Activated CD8-positive, alpha-beta memory T cell treated with anti-CD3 and anti-CD28 coated beads for 4 hours (primary cell): Measurements from ENCODE around the gene LAIR2.
"Not testable (repeated sequence)": the region's sequence is repeated elsewhere in the genome, so short reads cannot be mapped to it uniquely, and the experiment has no call there.

Experiments used
- DNase-seq, 2 donors: peaks; one replicate each; pipeline ENCODE4 v3.0.0-alpha.2; 2020; ENCODE audit warnings: low read depth in 2 of 2

Gene LAIR2

DNA sequence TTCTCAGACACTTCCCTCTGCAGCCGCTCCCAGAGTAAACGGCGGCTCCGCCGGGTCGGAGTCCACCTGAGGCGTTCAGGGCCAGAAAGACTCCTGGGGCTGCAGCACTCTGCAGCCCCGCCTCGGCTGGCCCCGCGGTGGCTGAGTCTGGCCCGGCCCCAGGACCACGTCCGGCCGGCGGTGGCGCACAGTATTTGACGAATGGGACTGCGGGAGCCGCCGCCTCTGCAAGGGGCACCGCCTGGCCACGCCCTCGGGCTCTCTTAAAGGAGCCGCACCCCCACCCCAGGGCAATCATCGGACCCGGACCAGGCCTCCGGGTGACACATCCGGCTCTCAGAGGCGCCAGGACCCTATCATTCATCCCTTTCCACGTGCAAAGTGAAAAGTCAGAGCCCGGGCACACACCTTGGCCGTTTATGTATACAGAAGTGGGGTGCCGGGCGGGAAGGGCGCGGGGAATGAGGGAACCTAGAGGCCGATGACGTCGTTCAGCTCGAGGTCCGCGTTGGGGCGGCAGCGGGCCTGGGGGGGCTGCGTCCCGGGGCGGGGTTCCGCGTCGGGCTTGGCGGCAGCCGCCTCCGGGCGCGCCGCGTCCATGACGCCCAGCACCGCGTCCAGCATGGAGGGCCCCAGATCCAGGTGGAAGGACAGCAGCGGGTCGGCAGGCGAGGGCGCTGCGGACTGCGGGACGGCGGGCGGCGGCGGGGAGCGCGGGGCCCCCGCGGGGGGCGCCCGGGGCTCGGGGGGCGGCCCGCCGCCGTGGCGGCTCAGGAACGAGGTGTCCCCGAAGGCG, 37.8 kb upstream of the LAIR2 start:
- no peak for DNase-seq

DNA sequence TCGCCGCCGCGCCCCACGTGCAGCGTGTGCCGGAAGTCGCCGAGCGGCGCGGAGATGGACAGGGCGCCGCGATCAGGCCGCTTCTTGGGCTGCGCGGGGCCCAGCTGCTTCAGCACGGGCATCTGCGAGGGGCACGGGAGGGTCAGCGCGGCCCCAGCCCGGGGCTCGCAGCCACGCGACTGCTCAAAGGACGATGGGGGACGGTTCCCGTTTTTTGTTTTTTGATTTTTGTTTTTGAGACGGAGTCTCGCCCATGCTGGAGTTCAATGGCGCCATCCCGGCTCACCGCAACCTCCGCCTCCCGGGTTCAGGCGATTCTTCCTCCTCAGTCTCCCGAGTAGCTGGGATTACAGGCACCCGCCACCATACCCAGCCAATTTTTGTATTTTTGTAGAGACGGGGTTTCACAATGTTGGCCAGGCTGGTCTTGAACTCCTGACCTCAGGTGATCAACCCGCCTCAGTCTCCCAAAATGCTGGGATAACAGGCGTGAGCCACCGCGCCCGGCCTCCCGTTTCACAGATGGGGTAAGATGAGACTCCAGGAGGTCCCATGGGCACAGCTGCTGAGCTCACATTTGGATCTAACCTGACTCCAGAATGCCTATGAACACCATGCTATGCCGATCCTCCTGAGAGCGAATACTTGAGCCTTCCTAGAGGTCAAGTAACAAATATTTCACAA, 37.1 kb upstream of the LAIR2 start:
- DNase-seq, result no peak

DNA sequence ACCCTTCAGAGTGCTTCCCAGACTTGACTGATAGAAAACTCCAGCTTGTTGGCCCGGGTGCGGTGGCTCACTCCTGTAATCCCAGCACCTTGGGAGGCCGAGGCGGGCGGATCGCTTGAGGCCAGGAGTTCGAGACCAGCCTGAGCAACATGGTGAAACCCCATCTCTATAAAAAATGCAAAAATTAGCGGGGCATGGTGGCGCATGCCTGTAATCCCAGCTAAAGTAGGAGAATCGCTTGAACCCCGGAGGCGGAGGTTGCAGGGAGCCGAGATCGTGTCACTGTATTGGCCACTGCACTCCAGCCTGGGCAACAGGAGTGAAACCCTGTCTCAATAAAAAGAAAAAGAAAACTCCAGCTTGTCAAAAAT, 36.5 kb upstream of the LAIR2 start:
- DNase-seq, result not testable (repeated sequence)

DNA sequence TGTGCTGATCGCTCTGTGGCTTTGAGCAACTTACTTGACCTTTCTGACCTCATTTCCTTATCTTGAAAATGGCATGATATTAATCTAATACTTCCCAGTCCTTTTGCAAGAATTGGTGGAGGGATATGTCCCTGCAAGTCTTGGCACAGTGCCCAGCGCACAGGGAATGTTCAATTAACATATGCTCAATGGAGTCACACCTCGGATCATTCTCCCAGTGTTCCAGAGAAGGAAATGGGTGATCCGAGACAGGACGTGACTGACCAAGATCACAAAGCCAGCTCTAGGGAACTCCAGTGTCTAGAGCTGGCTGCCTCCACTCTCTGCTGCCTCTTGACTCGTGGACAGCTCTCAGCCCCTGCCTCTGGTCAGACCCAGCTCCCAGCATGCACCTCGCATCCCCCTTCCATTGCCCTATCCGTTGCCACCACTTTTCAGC, 33.1 kb upstream of the LAIR2 start:
- DNase-seq, result no peak

DNA sequence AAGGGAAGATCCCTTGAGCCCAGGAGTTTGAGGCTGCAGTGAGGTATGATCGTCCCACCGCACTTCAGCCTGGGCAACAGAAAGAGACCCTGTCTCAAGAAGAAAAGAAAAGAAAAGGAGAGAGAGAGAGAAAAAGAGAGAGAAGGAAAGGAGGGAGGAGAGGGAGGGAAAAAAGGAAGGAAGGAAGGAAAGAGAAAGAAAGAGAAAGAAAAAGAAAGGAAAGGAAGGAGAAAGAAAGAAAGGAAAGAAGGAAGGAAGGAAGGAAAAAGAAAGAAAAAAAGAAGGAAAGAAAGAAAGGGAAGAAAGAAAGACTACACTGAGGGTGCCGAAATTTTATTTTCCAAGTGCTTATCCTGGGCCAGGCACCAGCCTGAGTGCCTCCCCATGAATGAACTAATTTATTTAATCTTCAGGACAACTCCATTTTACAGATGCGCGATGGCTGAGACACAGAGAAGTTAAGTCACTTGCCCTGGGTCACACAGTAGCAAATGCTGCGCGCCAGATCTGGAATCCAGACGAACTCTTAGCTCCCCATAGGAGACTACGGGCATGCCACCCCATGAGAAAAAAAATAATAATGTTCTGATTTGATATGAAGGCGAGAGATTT, 32.2 kb upstream of the LAIR2 start:
- no peak for DNase-seq

DNA sequence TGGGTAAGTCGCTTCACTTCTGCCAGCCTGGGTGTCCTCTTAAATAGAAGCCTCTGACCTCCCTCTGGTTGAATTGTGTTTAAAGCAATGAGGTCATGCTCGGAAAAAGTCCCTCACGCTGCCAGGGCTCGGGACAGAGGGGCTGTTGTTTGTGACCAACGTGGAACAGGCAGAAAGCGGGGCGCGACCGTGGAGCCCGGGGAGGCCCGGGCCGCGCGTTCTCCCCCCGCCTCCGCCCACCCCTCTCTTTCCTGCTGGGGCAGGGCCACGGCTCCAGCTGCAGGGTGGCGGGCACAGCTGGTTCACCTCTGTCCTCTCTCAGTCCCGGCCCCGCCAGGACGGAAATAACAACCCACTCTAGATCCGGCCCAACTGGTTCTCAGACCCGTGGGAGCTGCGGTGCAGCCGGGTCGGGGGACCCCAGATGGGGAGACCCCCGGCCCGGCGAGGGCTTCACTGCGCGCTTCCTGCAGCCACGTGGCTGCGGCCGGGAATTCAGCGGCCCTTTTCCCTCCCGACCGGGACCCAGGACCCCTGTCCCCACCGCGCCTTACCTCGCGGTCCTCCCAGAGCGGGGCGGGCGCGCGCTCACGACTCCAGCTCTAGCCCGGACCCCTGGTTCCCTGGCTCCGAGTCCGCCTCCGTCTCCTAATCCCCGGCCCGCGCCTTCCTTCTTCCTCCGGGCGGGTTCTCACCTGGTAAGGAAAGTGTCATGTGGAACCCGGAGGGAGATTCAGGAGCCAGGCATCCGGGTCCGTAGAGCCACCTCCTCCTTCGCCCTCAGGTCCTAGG, 31.4 kb upstream of the LAIR2 start:
- no peak for DNase-seq

DNA sequence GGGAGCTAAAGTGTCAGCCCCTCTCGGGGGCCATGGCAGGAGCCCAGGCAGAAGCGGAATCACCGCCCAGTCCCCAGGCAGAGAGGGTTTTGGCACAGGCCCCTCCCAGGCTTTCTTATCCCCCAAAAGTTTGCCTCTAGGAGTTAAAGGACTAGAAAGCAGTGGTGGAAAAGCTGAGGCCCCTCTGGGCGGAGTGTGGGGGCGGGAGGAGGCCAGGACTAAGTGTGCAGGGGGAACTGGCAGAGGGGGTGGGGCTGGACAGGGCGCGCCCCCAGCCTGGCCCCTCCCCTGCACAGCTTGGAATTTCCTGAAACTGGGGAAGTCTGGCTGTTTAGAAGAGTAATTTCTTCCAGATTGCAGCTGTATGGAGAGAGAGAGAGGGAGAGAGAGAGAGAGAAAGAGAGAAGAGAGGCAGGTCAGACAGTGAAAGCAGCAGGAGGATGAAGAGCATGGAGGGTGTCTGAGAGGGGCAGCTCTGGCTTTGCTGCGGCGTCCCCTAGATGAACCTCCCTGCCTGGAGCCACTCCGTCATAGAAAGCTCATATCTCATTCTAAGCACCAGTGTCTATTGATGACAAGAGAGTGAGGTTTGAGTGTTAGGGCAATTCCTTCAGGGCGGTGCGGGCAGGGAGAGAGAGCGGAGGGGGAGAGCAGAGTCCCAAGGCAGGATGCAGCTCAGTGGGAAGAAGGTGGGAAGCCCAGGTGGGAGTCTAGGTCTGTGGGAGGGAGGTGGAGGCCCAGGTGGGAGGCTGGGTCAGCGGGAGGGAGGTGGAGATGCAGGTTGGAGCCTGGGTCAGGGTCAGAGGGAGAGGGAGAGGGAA, 29.4 kb upstream of the LAIR2 start, which contains the start of gene CDC42EP5:
TSS of gene CDC42EP5 (minus strand) at position 226 of the 821 bp plus-strand sequence. CDS start 7,749 bp downstream, outside the sequence.
- DNase-seq, result no peak

DNA sequence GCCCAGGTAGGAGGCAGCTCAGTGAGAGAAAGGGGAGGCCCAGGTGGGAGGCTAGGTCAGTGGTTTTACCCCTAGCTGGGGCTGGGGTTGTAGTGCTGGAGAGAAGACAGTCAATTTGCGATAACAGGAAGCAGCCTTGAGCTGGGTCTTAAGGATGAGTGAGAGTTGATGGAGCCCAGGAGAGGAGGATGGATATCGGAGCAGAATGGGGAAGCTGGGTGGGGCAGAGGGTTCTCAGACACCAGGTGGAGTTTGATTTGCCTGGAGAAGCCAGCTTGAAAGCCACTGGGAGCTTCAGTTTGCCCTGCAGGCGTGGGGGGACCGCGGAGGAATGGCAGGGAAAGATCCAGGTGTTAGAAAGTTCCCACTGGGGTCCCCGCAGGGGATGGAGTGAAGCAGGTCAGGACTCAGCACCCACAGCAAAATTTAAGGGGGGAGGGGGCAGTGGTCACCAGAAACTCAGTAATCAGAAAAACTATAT, 28.7 kb upstream of the LAIR2 start:
- DNase-seq, result no peak

DNA sequence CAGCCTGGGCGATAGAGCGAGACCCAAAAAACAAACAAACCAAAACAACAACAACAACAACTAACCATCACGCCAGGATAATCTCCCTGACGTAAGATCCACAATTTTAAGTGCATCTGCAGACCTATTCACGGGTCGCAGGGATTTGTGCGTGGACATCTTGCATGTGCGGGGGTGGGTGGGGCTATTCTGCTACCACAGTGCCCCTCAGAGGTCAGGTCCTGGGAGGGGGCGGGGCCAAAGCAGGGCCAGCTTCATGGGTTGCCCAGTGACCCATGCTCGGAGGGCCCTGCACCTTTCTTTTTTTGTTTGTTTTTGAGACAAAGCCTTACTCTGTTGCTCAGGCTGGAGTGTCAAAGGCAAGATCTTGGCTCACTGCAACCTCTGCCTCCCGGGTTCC, 26.9 kb upstream of the LAIR2 start:
- no peak for DNase-seq

DNA sequence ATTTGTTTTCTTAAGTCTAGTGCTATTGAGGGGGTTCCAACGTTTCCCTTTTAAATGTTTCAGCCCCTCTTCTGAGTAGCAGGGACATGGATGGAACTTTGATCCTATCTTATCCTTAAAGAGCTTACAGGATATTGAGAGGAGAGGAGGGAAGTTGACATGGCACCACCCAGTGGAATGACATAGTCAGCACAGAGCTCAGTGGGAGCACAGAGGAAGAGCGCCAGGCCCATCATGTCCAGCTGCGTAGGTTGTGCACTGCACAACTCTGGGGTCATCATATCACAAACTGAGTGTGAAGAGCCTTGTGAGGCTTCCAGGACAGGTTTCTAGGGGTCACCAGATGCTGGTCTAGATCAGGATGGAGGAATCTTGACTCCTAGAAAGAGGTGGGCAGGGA, 25.0 kb upstream of the LAIR2 start:
- DNase-seq, result no peak

DNA sequence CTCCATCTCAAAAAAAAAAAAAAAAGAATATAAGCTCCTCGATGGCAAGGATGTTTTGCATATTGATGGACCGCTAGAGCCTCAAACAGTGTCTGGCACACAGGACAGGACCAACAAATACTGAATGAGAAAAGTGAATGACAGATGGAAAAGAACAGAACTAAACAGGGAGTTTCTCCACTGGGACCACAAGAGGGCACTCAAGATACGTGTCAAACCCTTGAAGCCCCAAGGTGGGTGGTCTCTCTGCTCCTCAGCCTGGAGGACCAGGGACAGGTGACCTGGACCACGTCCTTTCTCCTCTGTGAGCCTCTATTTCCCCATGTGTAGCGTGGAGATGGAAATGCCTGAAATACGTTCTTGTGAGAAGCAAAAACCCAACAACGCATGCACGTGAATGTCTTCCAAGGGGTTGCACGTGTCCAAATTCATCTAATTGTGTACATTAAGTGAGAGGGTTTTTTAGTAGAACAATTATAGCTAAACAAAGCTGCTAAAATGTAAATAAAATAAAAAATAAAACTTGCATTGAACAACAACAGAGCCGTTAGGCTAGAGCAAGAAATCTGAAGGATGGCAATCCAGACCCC, 23.9 kb upstream of the LAIR2 start:
- DNase-seq, result no peak

DNA sequence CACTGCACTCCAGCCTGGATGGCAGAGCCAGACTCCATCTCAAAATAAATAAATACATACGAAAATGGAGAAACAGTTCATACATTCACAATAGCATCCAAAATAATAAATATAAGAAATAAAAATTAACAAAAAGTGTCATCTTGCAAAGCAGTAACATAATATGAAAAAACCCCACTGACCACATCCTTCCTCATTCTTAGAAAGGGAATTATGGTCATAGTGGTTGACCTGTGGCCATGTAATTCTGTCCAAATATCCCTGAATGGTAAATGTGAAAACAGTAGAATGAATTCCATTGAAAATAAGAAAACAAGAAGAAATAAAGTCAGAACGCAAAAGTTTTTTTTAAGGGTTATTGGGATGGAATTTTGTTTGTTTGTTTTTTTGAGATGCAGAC, 22.6 kb upstream of the LAIR2 start:
- DNase-seq, result no peak

DNA sequence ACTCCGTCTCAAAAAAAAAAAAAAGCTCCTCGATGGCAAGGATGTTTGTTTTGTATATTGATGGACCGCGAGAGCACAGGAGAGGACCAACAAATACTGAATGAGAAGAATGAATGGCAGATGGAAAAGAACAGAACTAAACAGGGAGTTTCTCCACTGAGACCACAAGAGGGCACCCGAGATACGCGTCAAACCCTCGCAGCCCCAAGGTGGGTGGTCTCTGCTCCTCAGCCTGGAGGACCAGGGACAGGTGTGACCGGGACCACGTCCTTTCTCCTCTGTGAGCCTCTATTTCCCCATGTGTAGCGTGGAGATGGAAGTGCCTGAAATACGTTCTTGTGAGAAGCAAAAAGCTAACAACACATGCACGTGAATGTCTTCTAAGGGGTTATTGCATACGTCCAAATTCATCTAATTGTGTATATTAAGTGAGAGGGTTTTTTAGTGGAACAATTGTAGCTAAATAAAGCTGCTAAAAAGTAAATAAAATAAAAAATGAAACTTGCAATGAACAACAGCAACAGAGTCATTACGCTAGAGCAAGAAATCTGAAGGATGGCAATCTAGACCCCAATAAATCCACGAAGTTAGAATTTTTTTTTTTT, 21.2 kb upstream of the LAIR2 start:
- no peak for DNase-seq

DNA sequence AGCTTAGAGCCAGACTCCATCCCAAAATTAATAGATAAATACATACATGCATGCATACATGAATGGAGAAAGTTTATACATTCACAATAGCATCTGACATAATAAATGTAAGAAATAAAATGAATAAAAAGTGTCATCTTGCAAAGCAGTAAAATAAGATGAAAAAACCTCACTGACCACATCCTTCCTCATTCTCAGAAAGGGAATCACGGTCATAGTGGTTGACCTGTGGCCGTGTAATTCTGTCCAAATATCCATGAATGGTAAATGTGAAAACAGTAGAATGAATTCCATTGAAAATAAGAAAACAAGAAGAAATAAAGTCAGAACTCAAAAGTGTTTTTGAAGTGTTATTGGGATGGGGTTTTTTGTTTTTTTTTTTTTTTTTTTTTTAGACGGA, 19.7 kb upstream of the LAIR2 start:
- DNase-seq, result no peak

DNA sequence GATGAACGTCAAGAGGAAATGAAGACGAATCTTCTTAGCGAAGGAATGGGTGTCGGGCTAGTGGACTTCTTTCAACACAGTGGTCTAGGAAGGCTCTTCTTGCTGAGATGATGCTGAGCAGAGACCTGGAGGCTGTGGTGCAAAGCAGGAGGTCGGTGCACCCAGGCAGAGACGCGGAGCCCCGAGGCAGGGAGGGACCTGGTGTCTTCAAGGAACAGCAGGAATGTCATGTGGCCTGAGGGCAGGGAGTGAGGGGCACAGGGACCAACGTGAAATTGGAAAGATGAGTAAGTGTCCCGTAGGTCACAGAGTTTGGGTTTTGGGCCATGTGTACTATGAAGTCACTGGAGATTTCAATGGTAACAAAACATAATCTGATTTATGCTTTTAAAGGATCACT, 18.2 kb upstream of the LAIR2 start:
- DNase-seq, result no peak

DNA sequence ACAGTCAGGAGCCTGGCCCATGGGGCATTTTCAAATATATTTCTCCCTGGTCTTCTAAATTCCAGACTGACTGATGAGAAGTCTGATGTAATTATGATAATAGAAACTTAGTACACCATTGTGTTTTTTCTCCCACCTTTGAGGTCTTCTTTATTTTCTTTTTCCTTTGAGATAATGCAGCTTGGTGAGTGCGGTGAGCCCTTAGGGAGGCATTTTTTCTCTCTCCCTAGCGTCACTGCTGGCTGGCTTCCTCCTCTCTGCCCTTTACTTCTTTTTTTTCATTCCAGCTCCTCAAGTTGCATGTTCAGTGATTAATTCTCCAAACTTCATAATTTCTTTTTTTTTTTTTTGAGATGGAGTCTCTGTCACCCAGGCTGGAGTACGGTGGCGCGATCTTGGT, 16.8 kb upstream of the LAIR2 start:
- DNase-seq, result no peak

DNA sequence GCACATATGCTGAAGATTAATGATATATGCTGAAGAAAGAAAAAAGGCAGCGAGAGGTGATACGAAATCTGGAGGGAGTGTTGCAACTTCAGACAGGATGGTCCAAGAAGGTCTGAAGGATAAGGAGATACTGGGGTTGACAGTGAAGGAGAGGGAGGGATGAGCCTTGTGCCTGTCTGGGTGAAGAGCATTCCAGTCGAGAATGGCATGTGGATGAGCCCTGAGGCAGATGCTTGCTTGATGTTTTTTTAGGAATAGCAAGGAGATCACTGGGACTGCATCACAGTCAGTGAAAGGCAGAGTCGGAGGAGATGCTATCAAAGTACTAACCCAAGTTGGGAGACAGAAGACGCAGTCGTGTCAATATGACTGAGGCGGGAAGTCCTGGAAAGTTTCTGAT, 13.3 kb upstream of the LAIR2 start:
- no peak for DNase-seq

DNA sequence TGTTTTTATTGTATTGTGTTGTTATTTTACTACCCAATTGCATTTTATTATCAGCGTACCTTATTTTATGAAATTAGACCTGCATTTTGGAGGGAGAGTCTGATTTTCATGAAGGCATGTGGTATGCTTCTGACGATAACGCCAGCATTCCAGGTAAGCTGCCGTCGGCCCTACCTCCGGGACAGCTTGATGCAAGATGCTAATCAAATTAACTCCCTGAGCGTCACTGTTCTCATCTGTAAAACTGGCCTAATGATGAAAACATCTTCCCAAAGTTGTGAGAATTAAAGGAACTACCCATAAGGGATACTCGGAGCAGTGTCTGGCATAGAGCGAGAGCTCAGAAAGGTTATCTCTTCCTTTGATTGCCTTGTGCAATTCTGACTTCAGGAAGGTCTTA, 12.9 kb upstream of the LAIR2 start:
- DNase-seq, result no peak

DNA sequence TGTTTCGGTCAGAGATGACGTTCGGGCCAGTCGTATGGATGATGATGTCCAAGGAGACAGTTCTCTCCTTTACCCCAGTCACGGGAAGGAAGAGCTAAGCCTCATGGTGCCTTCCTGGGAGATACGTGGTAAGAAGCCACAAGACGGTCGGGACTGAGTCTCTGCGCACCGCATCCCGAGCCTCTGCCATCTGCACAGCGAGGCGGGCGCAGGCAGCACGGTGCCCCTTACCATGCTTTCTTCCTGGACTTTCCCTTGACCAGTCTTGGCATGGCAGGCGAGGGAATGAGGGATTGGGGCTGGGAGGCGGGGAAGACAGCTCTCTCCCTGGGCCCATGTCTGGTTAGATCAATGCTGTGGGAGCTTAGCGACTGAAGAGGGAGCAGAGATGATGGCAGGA, 10.1 kb upstream of the LAIR2 start:
- DNase-seq, result no peak

DNA sequence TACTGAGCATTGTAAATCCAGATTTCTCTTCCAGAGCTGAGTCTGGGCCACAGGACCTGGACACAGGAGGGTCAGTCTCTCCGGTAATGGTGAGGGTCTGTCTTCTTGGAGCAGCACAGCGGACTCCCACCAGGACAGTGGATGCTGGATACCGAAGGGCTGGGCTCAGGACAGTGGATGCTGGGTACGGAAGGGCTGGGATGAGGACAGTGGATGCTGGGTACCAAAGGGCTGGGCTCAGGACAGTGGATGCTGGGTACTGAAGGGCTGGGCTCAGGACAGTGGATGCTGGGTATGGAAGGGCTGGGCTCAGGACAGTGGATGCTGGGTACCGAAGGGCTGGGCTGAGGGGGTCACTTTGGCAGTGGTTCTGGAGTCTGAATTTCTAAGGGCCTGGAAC, 9.6 kb upstream of the LAIR2 start:
- DNase-seq, result not testable (repeated sequence)
